HepG2 (cell line): ENCODE data around the gene BTD.

Experiments
- KDM5B ChIP-seq: sonication (generic); formaldehyde crosslinking; IDR thresholded peaks from 2 replicates; pipeline ENCODE4 v1.4.0; 2020; ENCODE audit warnings: missing genetic modification reagents, mild to moderate bottlenecking, borderline replicate concordance
- MAZ ChIP-seq, 2 experiments: sonication (generic) in 1 of 2; formaldehyde crosslinking in 1 of 2; IDR thresholded peaks; 2 replicates each; pipeline versions ENCODE4 v1.5.0 to v1.6.1; 2012 to 2020; ENCODE audit warnings: low read depth in 2 of 2, mild to moderate bottlenecking in 2 of 2, borderline replicate concordance in 1 of 2, improper control_type of control experiment in 1 of 2, low read length in 1 of 2, missing genetic modification reagents in 1 of 2, moderate library complexity in 1 of 2
- NR3C1 ChIP-seq: sonication (generic); formaldehyde crosslinking; IDR thresholded peaks from 2 replicates; pipeline ENCODE4 v1.4.0; 2020; ENCODE audit warnings: missing genetic modification reagents
- PAX8 ChIP-seq: sonication (generic); formaldehyde crosslinking; IDR thresholded peaks from 2 replicates; pipeline ENCODE4 v1.8.0; 2022; ENCODE audit warnings: mild to moderate bottlenecking, missing genetic modification reagents, borderline replicate concordance
- ZNF282 ChIP-seq: fragments of 450-650 bp; IDR thresholded peaks from 2 replicates; pipeline ENCODE4 v1.6.1; 2018; ENCODE audit not compliant: partially characterized antibody

- no peak for TF ChIP-seq NR3C1
- no peak for TF ChIP-seq ZNF282
- no peak for TF ChIP-seq KDM5B (CRISPR knock-in tag)
- no peak for TF ChIP-seq PAX8 (CRISPR knock-in tag)
- TF ChIP-seq MAZ (IDR thresholded peaks at IDR 0.05; ENCODE audit: borderline replicate concordance, low read depth, low read length): no peak
- TF ChIP-seq MAZ (CRISPR knock-in tag; IDR thresholded peaks at IDR 0.05; ENCODE audit: low read depth): no peak
Observed at GRCh38 chr3:15665510-15666150, 64.1 kb downstream of the BTD start.
